ENCODE results near the gene ALDH3A1. TPM values are rescaled to one million over a fixed set of nuclear protein-coding genes. Genes with fewer than 3 reads are reported as not detected.
A peak's percentile ranks its signal among the peaks of the same experiment; 100 is the strongest.

ALDH3A1 gene
- total RNA-seq, 1 donor from 2014 or later = 1.0 TPM

DNA sequence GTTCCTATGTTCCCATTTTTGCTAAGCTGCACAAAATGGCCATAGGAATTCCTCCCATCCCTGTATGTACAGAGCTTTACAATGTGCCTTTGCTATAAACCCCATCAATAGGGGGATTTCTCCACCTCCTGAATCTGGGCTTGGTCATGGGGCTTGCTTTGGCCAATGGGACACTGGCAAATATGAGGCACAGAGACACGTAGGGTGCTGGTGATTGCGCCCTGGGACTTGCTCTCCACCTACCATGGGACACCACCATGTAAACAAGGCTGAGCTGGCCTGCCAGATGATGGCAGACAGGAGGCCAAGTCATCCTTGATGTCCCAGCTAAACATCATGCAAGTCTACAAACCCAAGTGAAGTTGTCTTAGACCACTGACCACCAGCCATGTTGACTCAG is 15.3 kb upstream of the ALDH3A1 start:
- DNase-seq (ENCODE audit: low spot score, unreplicated experiment) = no peak
- H3K36me3 Mint-ChIP-seq (ENCODE audit: insufficient read depth) = no peaks in the 10 kb centered on the region
- H3K27me3 Mint-ChIP-seq = peaks cover 31% of the 10 kb centered on the region
- H3K27ac Mint-ChIP-seq = no peak overlapping the region
- H3K9me3 Mint-ChIP-seq (ENCODE audit: low read depth) = no peaks in the 10 kb centered on the region
- H3K4me3 Mint-ChIP-seq (ENCODE audit: low read depth) = no peak overlapping the region
- H3K4me1 Mint-ChIP-seq (ENCODE audit: low read depth) = peaks cover 2% of the 10 kb centered on the region
- TF ChIP-seq, protein P1, sequence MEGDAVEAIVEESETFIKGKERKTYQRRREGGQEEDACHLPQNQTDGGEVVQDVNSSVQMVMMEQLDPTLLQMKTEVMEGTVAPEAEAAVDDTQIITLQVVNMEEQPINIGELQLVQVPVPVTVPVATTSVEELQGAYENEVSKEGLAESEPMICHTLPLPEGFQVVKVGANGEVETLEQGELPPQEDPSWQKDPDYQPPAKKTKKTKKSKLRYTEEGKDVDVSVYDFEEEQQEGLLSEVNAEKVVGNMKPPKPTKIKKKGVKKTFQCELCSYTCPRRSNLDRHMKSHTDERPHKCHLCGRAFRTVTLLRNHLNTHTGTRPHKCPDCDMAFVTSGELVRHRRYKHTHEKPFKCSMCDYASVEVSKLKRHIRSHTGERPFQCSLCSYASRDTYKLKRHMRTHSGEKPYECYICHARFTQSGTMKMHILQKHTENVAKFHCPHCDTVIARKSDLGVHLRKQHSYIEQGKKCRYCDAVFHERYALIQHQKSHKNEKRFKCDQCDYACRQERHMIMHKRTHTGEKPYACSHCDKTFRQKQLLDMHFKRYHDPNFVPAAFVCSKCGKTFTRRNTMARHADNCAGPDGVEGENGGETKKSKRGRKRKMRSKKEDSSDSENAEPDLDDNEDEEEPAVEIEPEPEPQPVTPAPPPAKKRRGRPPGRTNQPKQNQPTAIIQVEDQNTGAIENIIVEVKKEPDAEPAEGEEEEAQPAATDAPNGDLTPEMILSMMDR (IDR thresholded peaks at IDR 0.05; ENCODE audit: unreplicated experiment) = no peak

- Mint-ChIP-seq H3K4me3 (ENCODE audit: low read depth) (no peak overlapping the region), H3K9me3 (ENCODE audit: low read depth) (no peaks in the 10 kb centered on the region), H3K27ac (no peak overlapping the region), H3K4me1 (ENCODE audit: low read depth) (peaks cover 2% of the 10 kb centered on the region), H3K36me3 (ENCODE audit: insufficient read depth) (no peaks in the 10 kb centered on the region), H3K27me3 (peaks cover 31% of the 10 kb centered on the region)
- TF ChIP-seq, protein P1 (IDR thresholded peaks at IDR 0.05; ENCODE audit: unreplicated experiment) = peak; percentile 78
- peak; percentile 72 for DNase-seq (ENCODE audit: low spot score, unreplicated experiment)
Measured at GRCh38 chr17:19762515-19762961, 14.4 kb upstream of the ALDH3A1 start.

DNA sequence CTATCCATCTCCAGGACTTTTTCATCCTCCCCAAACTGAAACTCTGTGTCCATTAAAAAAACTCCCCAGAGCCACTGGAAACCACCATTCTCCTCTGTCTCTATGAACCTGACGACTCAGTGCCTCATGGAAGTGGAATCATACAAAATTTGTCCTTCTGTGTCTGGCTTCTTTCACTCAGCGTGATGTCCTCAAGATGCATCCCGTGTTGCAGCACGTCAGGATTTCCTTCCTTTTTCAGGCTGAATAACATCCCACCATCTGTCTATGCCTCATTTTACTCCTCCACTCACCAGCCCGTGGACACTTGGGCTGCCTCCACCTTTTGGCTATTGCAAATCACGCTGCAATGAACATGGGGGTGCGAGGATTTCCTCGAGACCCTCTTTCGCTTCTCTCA is 12.6 kb upstream of the ALDH3A1 start:
- peaks cover 31% of the 10 kb centered on the region for H3K27me3 Mint-ChIP-seq
- TF ChIP-seq, protein P1 (IDR thresholded peaks at IDR 0.05; ENCODE audit: unreplicated experiment) = no peak

DNA sequence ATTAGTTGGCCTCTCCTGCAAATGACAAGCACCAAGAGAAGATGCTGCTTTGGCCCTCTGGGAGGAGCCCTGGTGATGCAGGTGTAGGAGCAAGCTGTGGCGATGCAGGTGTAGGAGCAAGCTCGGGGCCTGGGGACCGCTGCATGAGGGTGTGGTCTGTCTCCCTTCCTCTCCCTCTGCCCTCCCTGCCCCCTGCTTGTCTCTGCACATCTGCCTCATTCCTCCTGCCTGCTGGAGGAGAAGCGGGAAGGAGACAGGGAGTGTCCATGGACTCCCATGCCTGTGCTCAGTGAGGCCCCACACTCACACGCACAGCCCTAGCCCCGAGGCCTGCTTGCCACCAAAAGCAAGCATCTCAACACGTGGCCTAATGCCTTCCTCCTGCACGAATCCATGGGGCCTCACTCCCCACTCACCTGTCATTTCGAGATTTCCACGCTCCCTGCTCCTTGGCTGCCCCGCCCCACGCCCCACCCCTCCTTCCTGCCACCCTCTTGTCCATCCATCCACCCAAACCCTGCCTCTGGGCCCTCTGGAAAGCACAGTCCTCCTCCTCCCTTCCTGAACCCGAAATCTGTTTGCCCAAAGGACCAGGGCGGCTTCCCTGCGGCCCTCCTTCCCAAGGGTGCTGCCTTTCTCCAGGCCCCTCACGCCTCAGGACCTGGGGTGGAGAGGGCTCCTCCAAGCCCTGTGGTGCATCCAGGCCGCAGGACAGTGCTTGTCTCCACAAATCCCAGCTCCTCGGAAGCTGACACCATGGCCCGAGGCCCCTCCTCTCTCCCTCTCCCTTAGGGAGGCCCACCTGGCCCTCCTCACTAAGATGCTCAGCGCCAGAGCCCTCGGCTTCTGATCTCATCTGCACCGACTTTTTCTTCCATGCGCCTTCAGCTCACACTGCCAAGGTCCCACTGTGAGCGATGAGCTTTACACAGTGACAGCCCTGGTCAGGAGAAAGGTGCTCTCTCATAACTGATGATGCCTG is 11.8 kb upstream of the ALDH3A1 start:
- no peak for DNase-seq (ENCODE audit: low spot score, unreplicated experiment)
- H3K36me3 Mint-ChIP-seq (ENCODE audit: insufficient read depth) = no peaks in the 10 kb centered on the region
- H3K27ac Mint-ChIP-seq = no peak overlapping the region
- no peaks in the 10 kb centered on the region for H3K4me1 Mint-ChIP-seq (ENCODE audit: low read depth)
- peaks cover 29% of the 10 kb centered on the region for H3K27me3 Mint-ChIP-seq
- H3K4me3 Mint-ChIP-seq (ENCODE audit: low read depth) = no peak overlapping the region
- H3K9me3 Mint-ChIP-seq (ENCODE audit: low read depth) = no peaks in the 10 kb centered on the region
- TF ChIP-seq, protein P1 (IDR thresholded peaks at IDR 0.05; ENCODE audit: unreplicated experiment) = no peak

More for the DNA sequence above, 12.6 kb upstream of the ALDH3A1 start:
- Mint-ChIP-seq H3K4me3 (ENCODE audit: low read depth) (no peak overlapping the region), H3K4me1 (ENCODE audit: low read depth) (no peaks in the 10 kb centered on the region), H3K9me3 (ENCODE audit: low read depth) (no peaks in the 10 kb centered on the region), H3K36me3 (ENCODE audit: insufficient read depth) (no peaks in the 10 kb centered on the region), H3K27ac (no peak overlapping the region)
- no peak for DNase-seq (ENCODE audit: low spot score, unreplicated experiment)

DNA sequence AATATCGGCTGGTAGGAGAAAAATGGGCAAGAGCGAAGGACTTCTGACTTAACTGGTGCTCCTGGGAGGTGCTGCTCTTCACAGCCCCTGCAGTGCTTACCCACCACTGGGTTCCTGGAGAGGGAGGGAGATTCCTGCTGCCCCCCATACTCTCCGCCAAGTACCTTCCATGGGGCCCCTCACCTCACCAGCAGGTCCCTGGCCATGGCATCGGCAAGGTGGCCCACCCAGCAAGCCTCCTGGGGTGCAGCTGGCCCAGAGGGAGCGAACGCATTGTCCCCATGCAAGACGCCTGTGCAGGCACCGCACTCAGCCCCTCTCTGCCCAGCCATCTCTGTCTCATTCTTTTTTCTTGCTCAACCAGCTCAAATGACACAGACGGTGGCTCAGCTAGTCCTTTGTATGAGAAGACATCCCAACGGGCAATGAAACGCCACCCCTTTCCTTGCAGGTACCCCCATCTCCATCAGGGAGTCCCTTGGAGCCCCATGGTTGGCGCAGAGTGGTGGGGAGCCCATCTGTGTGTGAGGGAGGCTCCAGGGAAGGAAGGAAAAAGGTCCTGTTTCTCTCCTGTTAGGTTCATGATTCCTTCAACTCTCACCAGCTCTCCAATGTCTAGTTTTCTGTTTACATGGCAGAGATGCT is 9.6 kb upstream of the ALDH3A1 start:
- H3K9me3 Mint-ChIP-seq (ENCODE audit: low read depth) = no peaks in the 10 kb centered on the region
- TF ChIP-seq, protein P1 (IDR thresholded peaks at IDR 0.05; ENCODE audit: unreplicated experiment) = no peak
- no peaks in the 10 kb centered on the region for H3K4me1 Mint-ChIP-seq (ENCODE audit: low read depth)
- no peak for DNase-seq (ENCODE audit: low spot score, unreplicated experiment)
- no peak overlapping the region for H3K4me3 Mint-ChIP-seq (ENCODE audit: low read depth)
- peaks cover 30% of the 10 kb centered on the region for H3K27me3 Mint-ChIP-seq
- no peaks in the 10 kb centered on the region for H3K36me3 Mint-ChIP-seq (ENCODE audit: insufficient read depth)
- H3K27ac Mint-ChIP-seq = no peak overlapping the region

Data from progenitor cell of endocrine pancreas (in vitro differentiated cells).